ENCODE data around the gene RBMXL3. TPM values are rescaled to one million over a fixed set of nuclear protein-coding genes. Genes with fewer than 3 reads are reported as not detected.
"Not testable (repeated sequence)": the region's sequence is repeated elsewhere in the genome, so short reads cannot be mapped to it uniquely, and the experiment has no call there.

The RBMXL3 gene
- total RNA-seq, 1 donor = not detected

DNA sequence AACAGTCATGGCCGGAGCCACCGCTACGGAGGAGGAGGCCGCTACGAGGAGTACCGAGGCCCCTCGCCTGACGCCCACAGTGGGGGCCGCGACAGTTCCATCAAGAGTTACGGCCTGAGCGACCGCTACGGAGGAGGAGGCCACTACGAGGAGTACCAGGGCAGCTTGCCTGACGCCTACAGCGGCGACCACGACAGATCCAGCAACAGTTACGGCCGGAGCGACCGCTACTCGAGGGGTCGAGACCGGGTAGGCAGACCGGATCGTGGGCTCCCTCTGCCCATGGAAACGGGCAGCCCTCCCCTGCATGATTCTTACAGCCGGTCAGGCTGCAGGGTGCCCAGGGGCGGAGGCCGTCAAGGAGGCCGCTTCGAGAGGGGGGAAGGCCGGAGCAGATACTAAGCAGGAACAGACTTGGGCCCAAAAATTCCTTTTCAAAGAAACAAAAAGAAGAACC, 3.1 kb downstream of the RBMXL3 start:
- TF ChIP-seq, protein P1, sequence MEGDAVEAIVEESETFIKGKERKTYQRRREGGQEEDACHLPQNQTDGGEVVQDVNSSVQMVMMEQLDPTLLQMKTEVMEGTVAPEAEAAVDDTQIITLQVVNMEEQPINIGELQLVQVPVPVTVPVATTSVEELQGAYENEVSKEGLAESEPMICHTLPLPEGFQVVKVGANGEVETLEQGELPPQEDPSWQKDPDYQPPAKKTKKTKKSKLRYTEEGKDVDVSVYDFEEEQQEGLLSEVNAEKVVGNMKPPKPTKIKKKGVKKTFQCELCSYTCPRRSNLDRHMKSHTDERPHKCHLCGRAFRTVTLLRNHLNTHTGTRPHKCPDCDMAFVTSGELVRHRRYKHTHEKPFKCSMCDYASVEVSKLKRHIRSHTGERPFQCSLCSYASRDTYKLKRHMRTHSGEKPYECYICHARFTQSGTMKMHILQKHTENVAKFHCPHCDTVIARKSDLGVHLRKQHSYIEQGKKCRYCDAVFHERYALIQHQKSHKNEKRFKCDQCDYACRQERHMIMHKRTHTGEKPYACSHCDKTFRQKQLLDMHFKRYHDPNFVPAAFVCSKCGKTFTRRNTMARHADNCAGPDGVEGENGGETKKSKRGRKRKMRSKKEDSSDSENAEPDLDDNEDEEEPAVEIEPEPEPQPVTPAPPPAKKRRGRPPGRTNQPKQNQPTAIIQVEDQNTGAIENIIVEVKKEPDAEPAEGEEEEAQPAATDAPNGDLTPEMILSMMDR (IDR thresholded peaks at IDR 0.05; ENCODE audit: extremely low read depth, low read depth, low read length) = no peak
- no peak for DNase-seq (ENCODE audit: insufficient read length, low spot score, missing footprints)
- H2AFZ ChIP-seq (ENCODE audit: low read length) = no peak overlapping the region
- H3K9me3 ChIP-seq (ENCODE audit: low read depth, low read length) = no peaks in the 10 kb centered on the region
- no peak overlapping the region for H3K4me3 ChIP-seq (ENCODE audit: insufficient read depth, low read length)
- no peak overlapping the region for H3K4me2 ChIP-seq (ENCODE audit: insufficient read depth, low read length)
- H3K27me3 ChIP-seq (ENCODE audit: insufficient read depth, low read length) = no peaks in the 10 kb centered on the region
- no peaks in the 10 kb centered on the region for H3K79me2 ChIP-seq (ENCODE audit: insufficient read depth, low read length)
- H4K20me1 ChIP-seq (ENCODE audit: insufficient read depth, low read length) = no peaks in the 10 kb centered on the region
- no peaks in the 10 kb centered on the region for H3K36me3 ChIP-seq (ENCODE audit: insufficient read depth, low read length)
- no peak overlapping the region for H3K27ac ChIP-seq (ENCODE audit: low read depth, low read length)
- H3K4me1 ChIP-seq (ENCODE audit: insufficient read depth, low read length) = no peaks in the 10 kb centered on the region

DNA sequence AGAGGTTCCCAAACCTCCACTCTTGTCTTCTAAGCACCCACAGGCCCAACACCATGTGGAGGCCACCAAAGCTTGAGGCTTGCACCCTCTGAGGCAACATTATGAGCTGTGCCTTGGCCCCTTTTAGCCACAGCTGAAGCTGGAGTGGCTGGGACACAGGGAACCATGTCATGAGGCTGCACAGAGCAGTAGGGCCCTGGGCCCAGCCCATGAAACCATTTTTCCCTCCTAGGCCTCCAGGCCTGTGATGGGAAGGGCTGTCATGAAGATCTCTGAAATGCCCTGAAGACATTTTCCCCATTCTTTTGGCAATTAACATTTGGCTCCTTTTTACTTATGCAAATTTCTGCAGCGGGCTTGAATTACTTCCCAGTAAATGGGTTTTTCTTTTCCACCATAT, 14.8 kb downstream of the RBMXL3 start:
- no peak overlapping the region for H2AFZ ChIP-seq (ENCODE audit: low read length)
- H4K20me1 ChIP-seq (ENCODE audit: insufficient read depth, low read length) = no peaks in the 10 kb centered on the region
- H3K4me1 ChIP-seq (ENCODE audit: insufficient read depth, low read length) = no peaks in the 10 kb centered on the region
- DNase-seq (ENCODE audit: insufficient read length, low spot score, missing footprints) = no peak
- H3K4me3 ChIP-seq (ENCODE audit: insufficient read depth, low read length) = no peak overlapping the region
- no peak overlapping the region for H3K27ac ChIP-seq (ENCODE audit: low read depth, low read length)
- peaks cover 2% of the 10 kb centered on the region for H3K27me3 ChIP-seq (ENCODE audit: insufficient read depth, low read length)
- H3K36me3 ChIP-seq (ENCODE audit: insufficient read depth, low read length) = no peaks in the 10 kb centered on the region
- H3K4me2 ChIP-seq (ENCODE audit: insufficient read depth, low read length) = no peak overlapping the region
- no peaks in the 10 kb centered on the region for H3K79me2 ChIP-seq (ENCODE audit: insufficient read depth, low read length)
- TF ChIP-seq, protein P1 (IDR thresholded peaks at IDR 0.05; ENCODE audit: extremely low read depth, low read depth, low read length) = no peak
- H3K9me3 ChIP-seq (ENCODE audit: low read depth, low read length) = peaks cover 5% of the 10 kb centered on the region

DNA sequence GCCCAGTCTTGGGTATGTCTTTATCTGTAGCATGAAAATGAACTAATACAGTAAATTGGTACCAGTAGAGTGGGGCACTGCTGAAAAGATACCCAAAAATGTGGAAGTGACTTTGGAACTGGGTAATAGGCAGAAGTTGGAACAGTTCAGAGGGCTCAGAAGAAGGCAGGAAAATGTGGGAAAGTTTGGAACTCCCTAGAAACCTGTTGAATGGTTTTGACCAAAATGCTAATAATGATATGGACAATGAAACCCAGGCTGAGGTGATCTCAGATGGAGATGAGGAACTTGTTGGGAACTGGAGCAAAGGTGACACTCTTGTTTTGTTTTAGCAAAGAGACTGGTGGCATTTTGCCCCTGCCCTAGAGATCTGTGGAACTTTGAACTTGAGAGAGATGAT, 20.3 kb downstream of the RBMXL3 start:
- not testable (repeated sequence) for H3K9me3 ChIP-seq (ENCODE audit: low read depth, low read length); H3K79me2 ChIP-seq (ENCODE audit: insufficient read depth, low read length); H2AFZ ChIP-seq (ENCODE audit: low read length); H3K4me1 ChIP-seq (ENCODE audit: insufficient read depth, low read length); DNase-seq (ENCODE audit: insufficient read length, low spot score, missing footprints); H3K4me3 ChIP-seq (ENCODE audit: insufficient read depth, low read length); H3K27me3 ChIP-seq (ENCODE audit: insufficient read depth, low read length); H4K20me1 ChIP-seq (ENCODE audit: insufficient read depth, low read length); H3K4me2 ChIP-seq (ENCODE audit: insufficient read depth, low read length); H3K36me3 ChIP-seq (ENCODE audit: insufficient read depth, low read length); H3K27ac ChIP-seq (ENCODE audit: low read depth, low read length)

DNA sequence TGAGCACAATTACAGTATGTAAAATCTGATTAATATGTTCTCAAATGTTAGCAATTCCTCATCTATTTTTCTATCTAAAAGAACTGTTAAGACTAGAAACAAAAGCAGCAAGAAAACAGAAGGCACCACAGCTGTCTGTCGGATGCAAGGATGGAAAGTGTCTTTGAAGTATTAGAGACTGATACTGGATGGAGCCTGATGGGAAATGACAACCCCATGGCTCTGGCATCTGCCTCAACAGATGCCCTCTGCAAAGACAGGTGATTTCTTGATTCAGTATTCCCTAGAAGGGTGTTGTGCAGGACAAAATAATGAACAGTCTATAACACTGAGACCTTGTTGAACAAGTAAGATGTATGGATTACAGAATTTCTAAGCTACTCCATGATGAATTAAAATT, 24.9 kb downstream of the RBMXL3 start:
- Histone ChIP-seq H3K79me2 (ENCODE audit: insufficient read depth, low read length) (no peaks in the 10 kb centered on the region), H3K4me1 (ENCODE audit: insufficient read depth, low read length) (no peaks in the 10 kb centered on the region), H3K36me3 (ENCODE audit: insufficient read depth, low read length) (no peaks in the 10 kb centered on the region), H3K27me3 (ENCODE audit: insufficient read depth, low read length) (peaks cover 3% of the 10 kb centered on the region), H2AFZ (ENCODE audit: low read length) (no peak overlapping the region), H3K27ac (ENCODE audit: low read depth, low read length) (no peak overlapping the region), H3K9me3 (ENCODE audit: low read depth, low read length) (no peaks in the 10 kb centered on the region), H4K20me1 (ENCODE audit: insufficient read depth, low read length) (no peaks in the 10 kb centered on the region), H3K4me3 (ENCODE audit: insufficient read depth, low read length) (no peak overlapping the region), H3K4me2 (ENCODE audit: insufficient read depth, low read length) (no peak overlapping the region)
- DNase-seq (ENCODE audit: insufficient read length, low spot score, missing footprints) = peak; percentile 53
- TF ChIP-seq, protein P1 (IDR thresholded peaks at IDR 0.05; ENCODE audit: extremely low read depth, low read depth, low read length) = no peak
